HepG2 (cell line): ENCODE results near the gene LATS2. TPM values are rescaled to one million over a fixed set of nuclear protein-coding genes. Genes with fewer than 3 reads are reported as not detected.

Experiments
- ELF1 ChIP-seq: sonication (generic); formaldehyde crosslinking; IDR thresholded peaks from 2 replicates; pipeline ENCODE4 v1.4.0; 2020; ENCODE audit warnings: missing genetic modification reagents
- FIP1L1 ChIP-seq: fragments of 200-400 bp; formaldehyde crosslinking; IDR thresholded peaks from 2 replicates; pipeline ENCODE4 v1.6.1; 2018; ENCODE audit warnings: low read depth, mild to moderate bottlenecking, low read length, moderate library complexity, borderline replicate concordance; ENCODE audit not compliant: insufficient read depth
- FOXJ3 ChIP-seq: sonication (generic); formaldehyde crosslinking; IDR thresholded peaks from 2 replicates; pipeline ENCODE4 v1.4.0; 2020; ENCODE audit warnings: missing genetic modification reagents, mild to moderate bottlenecking, borderline replicate concordance
- IRF2 ChIP-seq: IDR thresholded peaks from 2 replicates; pipeline ENCODE4 v1.6.1; 2018; ENCODE audit warnings: missing genetic modification reagents, missing compliant biosample characterization
- MAFF ChIP-seq: IDR thresholded peaks from 2 replicates; pipeline ENCODE4 v1.6.1; 2011; ENCODE audit warnings: low read depth, low read length, improper control_type of control experiment
- MXI1 ChIP-seq: IDR thresholded peaks from 3 replicates; pipeline ENCODE4 v1.6.1; 2012; ENCODE audit warnings: low read depth, low read length, inconsistent platforms, borderline replicate concordance
- NONO ChIP-seq, 2 experiments: fragments of 450-650 bp in 1 of 2; sonication (generic) in 1 of 2; formaldehyde crosslinking in 1 of 2; IDR thresholded peaks in 1 of 2; conservative IDR thresholded peaks in 1 of 2; 2 replicates each; pipeline versions ENCODE4 v1.6.1 to v1.8.0; 2017 to 2022; ENCODE audit warnings: mild to moderate bottlenecking in 1 of 2, missing genetic modification reagents in 1 of 2, moderate library complexity in 1 of 2
- PITX1 ChIP-seq: sonication (generic); formaldehyde crosslinking; IDR thresholded peaks from 2 replicates; pipeline ENCODE4 v1.5.1; 2020; ENCODE audit warnings: mild to moderate bottlenecking, missing genetic modification reagents
- SKI ChIP-seq: fragments of 450-650 bp; IDR thresholded peaks from one replicate; pipeline ENCODE4 v1.6.1; 2018; ENCODE audit warnings: mild to moderate bottlenecking; ENCODE audit not compliant: partially characterized antibody
- SOX13 ChIP-seq, 3 experiments: fragments of 450-650 bp in 1 of 3; sonication (generic) in 1 of 3; formaldehyde crosslinking in 1 of 3; IDR thresholded peaks in 2 of 3; conservative IDR thresholded peaks in 1 of 3; 2 replicates each; pipeline versions ENCODE4 v1.5.0 to v1.6.1; 2016 to 2020; ENCODE audit warnings: antibody characterized with exemption in 1 of 3, mild to moderate bottlenecking in 1 of 3, missing compliant biosample characterization in 1 of 3, missing genetic modification reagents in 1 of 3, moderate library complexity in 1 of 3
- TARDBP ChIP-seq: sonication (generic); formaldehyde crosslinking; IDR thresholded peaks from 2 replicates; pipeline ENCODE4 v1.8.0; 2022; ENCODE audit warnings: mild to moderate bottlenecking, missing genetic modification reagents
- ZBTB21 ChIP-seq: sonication (generic); formaldehyde crosslinking; IDR thresholded peaks from 2 replicates; pipeline ENCODE4 v1.4.0; 2020; ENCODE audit warnings: missing genetic modification reagents
- ZNF598 ChIP-seq: sonication (generic); formaldehyde crosslinking; IDR thresholded peaks from 2 replicates; pipeline ENCODE4 v1.5.1; 2020; ENCODE audit warnings: mild to moderate bottlenecking, missing genetic modification reagents, borderline replicate concordance
- ZNF703 ChIP-seq: sonication (generic); formaldehyde crosslinking; IDR thresholded peaks from 2 replicates; pipeline ENCODE4 v1.5.1; 2020; ENCODE audit warnings: missing genetic modification reagents, mild to moderate bottlenecking, moderate library complexity, borderline replicate concordance
- ZNF766 ChIP-seq: sonication (generic); formaldehyde crosslinking; IDR thresholded peaks from 2 replicates; pipeline ENCODE4 v1.5.0; 2020; ENCODE audit warnings: missing genetic modification reagents, borderline replicate concordance
- ZNF780A ChIP-seq: sonication (generic); formaldehyde crosslinking; IDR thresholded peaks from 2 replicates; pipeline ENCODE4 v1.8.0; 2022; ENCODE audit warnings: mild to moderate bottlenecking, missing genetic modification reagents, moderate library complexity
- polyA plus RNA-seq, 8 experiments: library from polyadenylated mRNA; depleted of rRNA in 3 of 8; stranded (reverse) in 7 of 8; unstranded in 1 of 8; fragments of >200 nt; fragmentation: Illumina TruSeq in 4 of 8; extraction: Trizol in 4 of 8; gene quantifications; 2 replicates each; pipeline versions ENCODE4 v1.2.1 to v1.2.3, GENCODE V29; 2011 to 2016; ENCODE audit warnings: low read depth in 4 of 8, missing spikeins in 1 of 8, mixed read lengths in 1 of 8; ENCODE audit not compliant: insufficient read depth in 1 of 8
- total RNA-seq, 5 experiments: library from RNA; depleted of rRNA; stranded (reverse); fragments of >200 nt; fragmentation: Illumina TruSeq; extraction: Trizol; gene quantifications; 2 replicates each; pipeline ENCODE4 v1.2.3, GENCODE V29; 2016; ENCODE audit warnings: low read depth in 1 of 5
- TF ChIP-seq, protein P1 (sequence below): sonication (generic); formaldehyde crosslinking; conservative IDR thresholded peaks from 2 replicates; pipeline ENCODE4 v1.4.0; 2020; ENCODE audit warnings: mild to moderate bottlenecking, missing genetic modification reagents, moderate library complexity
- TF ChIP-seq, protein P2 (sequence below): sonication (generic); formaldehyde crosslinking; IDR thresholded peaks from 2 replicates; pipeline ENCODE4 v1.9.0; 2021; ENCODE audit warnings: missing genetic modification reagents, mild to moderate bottlenecking, borderline replicate concordance
- TF ChIP-seq, protein P3 (sequence below): sonication (generic); formaldehyde crosslinking; IDR thresholded peaks from 2 replicates; pipeline ENCODE4 v1.4.0; 2020; ENCODE audit warnings: missing genetic modification reagents; ENCODE audit errors: not compliant biosample characterization
- TF ChIP-seq, protein P4 (sequence below): sonication (generic); formaldehyde crosslinking; IDR thresholded peaks from 2 replicates; pipeline ENCODE4 v1.4.0; 2020; ENCODE audit warnings: low read depth, mild to moderate bottlenecking, missing genetic modification reagents

The LATS2 gene
- total and polyA plus RNA-seq, 2 of the 13 experiments (the other 11 are each of a cell fraction or from before 2014, with no cell fraction given): 7.3 to 8.5 TPM

DNA sequence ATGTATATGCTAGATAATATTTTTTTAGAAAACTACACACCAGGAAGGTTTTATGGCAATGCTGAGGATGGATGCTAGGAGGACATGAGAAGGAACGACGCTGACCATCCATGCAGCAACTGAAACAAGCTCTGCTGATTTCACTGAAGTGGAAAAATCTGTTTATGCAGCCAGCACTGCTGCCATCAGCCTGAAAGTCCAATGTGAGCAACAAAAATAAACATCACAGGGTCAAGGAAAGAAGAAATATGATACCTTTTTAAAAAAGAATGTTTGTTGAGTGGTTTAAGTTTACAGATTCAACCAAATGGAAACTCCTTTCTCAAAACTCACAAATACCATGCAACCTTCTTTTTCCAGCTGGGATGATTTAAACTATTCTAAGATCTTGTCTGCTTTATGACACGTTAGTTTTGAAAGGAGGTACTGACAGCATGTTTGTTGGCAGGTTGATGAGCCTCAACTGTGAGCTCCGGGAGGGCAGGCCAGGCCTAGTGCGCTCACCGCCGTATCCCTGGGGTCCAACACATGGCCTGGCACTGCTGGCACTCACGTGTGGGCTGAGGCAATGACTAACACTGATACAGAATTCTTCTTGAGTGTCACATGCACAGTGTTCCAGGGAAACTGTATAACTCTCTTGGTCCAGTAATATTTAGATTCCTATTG, 46.8 kb downstream of the LATS2 start (continued):
- TF ChIP-seq, protein P1, sequence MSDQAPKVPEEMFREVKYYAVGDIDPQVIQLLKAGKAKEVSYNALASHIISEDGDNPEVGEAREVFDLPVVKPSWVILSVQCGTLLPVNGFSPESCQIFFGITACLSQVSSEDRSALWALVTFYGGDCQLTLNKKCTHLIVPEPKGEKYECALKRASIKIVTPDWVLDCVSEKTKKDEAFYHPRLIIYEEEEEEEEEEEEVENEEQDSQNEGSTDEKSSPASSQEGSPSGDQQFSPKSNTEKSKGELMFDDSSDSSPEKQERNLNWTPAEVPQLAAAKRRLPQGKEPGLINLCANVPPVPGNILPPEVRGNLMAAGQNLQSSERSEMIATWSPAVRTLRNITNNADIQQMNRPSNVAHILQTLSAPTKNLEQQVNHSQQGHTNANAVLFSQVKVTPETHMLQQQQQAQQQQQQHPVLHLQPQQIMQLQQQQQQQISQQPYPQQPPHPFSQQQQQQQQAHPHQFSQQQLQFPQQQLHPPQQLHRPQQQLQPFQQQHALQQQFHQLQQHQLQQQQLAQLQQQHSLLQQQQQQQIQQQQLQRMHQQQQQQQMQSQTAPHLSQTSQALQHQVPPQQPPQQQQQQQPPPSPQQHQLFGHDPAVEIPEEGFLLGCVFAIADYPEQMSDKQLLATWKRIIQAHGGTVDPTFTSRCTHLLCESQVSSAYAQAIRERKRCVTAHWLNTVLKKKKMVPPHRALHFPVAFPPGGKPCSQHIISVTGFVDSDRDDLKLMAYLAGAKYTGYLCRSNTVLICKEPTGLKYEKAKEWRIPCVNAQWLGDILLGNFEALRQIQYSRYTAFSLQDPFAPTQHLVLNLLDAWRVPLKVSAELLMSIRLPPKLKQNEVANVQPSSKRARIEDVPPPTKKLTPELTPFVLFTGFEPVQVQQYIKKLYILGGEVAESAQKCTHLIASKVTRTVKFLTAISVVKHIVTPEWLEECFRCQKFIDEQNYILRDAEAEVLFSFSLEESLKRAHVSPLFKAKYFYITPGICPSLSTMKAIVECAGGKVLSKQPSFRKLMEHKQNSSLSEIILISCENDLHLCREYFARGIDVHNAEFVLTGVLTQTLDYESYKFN (CRISPR knock-in tag): peak; percentile 93
- TF ChIP-seq IRF2 (peak; percentile 69; the same call in 1 of the 2 replicates), FOXJ3 (peak; percentile 83; the same call in 1 of the 2 replicates), MAFF (no peak), TARDBP (CRISPR knock-in tag) (peak; percentile 71; the same call in 1 of the 2 replicates), ELF1 (CRISPR knock-in tag) (no peak), ZBTB21 (CRISPR knock-in tag) (no peak), SOX13 (IDR thresholded peaks at IDR 0.05) (no peak), SOX13 (CRISPR knock-in tag; conservative IDR thresholded peaks at IDR 0.05 in 1 of 2, IDR thresholded peaks at IDR 0.05 in 1 of 2) (peak in 1 of 2 experiments; percentile 19; a peak in 1 of 4 replicates), ZNF598 (CRISPR knock-in tag) (no peak), PITX1 (CRISPR knock-in tag) (no peak), ZNF766 (no peak), ZNF703 (CRISPR knock-in tag) (no peak; the same call in 1 of the 2 replicates), SKI (no peak), FIP1L1 (no peak), ZNF780A (CRISPR knock-in tag) (no peak), NONO (IDR thresholded peaks at IDR 0.05) (no peak), NONO (CRISPR knock-in tag; conservative IDR thresholded peaks at IDR 0.05) (no peak), MXI1 (peak; percentile 73; the same call in 1 of the 3 replicates)
- TF ChIP-seq, protein P2, sequence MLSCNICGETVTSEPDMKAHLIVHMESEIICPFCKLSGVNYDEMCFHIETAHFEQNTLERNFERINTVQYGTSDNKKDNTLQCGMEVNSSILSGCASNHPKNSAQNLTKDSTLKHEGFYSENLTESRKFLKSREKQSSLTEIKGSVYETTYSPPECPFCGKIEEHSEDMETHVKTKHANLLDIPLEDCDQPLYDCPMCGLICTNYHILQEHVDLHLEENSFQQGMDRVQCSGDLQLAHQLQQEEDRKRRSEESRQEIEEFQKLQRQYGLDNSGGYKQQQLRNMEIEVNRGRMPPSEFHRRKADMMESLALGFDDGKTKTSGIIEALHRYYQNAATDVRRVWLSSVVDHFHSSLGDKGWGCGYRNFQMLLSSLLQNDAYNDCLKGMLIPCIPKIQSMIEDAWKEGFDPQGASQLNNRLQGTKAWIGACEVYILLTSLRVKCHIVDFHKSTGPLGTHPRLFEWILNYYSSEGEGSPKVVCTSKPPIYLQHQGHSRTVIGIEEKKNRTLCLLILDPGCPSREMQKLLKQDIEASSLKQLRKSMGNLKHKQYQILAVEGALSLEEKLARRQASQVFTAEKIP (CRISPR knock-in tag): no peak
- TF ChIP-seq, protein P3, sequence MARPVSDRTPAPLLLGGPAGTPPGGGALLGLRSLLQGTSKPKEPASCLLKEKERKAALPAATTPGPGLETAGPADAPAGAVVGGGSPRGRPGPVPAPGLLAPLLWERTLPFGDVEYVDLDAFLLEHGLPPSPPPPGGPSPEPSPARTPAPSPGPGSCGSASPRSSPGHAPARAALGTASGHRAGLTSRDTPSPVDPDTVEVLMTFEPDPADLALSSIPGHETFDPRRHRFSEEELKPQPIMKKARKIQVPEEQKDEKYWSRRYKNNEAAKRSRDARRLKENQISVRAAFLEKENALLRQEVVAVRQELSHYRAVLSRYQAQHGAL: no peak
- TF ChIP-seq, protein P4, sequence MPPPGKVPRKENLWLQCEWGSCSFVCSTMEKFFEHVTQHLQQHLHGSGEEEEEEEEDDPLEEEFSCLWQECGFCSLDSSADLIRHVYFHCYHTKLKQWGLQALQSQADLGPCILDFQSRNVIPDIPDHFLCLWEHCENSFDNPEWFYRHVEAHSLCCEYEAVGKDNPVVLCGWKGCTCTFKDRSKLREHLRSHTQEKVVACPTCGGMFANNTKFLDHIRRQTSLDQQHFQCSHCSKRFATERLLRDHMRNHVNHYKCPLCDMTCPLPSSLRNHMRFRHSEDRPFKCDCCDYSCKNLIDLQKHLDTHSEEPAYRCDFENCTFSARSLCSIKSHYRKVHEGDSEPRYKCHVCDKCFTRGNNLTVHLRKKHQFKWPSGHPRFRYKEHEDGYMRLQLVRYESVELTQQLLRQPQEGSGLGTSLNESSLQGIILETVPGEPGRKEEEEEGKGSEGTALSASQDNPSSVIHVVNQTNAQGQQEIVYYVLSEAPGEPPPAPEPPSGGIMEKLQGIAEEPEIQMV: 0 out of 2 replicates have a peak, but pooled peaks have one; percentile 59
